Transverse colon (tissue), 3 donors: ENCODE measurements around the gene BRCC3.

Experiments used
- EP300 ChIP-seq: sonication (generic); formaldehyde crosslinking; IDR thresholded peaks from one replicate; pipeline ENCODE4 v1.6.1; 2017; ENCODE audit warnings: antibody characterized with exemption, low read depth
- TF ChIP-seq, protein P1 (sequence below), 5 experiments: fragments of 200-600 bp in 3 of 5; fragments of 450-650 bp in 2 of 5; sonication (generic) in 3 of 5; IDR thresholded peaks; 1 replicate in 2 of 5; 2 replicates in 3 of 5; pipeline ENCODE4 v1.5.1; 2016 to 2017; ENCODE audit warnings: antibody characterized with exemption in 5 of 5, inconsistent platforms in 3 of 5, mild to moderate bottlenecking in 2 of 5, moderate library complexity in 1 of 5

DNA sequence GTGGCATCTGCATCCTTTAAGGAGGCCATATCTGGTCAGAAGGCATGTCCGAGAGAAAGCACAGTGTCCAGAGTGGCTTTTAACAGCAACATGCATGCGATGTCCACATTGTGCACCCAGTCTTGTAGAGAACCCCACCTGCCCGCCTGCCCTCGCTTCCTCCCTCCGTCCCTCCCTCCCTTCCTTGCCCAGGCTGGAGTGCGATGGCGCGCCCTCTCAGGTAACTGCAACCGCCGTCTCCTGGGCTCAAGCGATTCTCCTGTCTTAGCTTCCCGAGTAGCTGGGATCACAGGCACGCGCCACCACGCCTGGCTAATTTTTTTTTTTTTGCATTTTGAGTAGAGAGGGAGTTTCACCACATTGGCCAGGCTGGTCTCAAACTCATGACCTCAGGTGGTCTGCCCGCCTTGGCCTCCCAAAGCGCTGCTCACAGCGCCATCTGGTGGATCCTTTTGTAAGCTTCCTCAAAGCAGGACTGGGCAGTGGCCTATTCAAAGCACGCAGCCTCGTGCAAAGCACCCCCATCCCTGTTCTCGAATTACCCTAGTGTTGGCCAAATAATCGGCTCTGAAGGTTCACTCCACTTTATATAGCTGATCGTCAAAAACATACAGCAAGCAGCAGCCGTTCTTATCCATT lies 15.0 kb downstream of the BRCC3 start:
- TF ChIP-seq, protein P1, sequence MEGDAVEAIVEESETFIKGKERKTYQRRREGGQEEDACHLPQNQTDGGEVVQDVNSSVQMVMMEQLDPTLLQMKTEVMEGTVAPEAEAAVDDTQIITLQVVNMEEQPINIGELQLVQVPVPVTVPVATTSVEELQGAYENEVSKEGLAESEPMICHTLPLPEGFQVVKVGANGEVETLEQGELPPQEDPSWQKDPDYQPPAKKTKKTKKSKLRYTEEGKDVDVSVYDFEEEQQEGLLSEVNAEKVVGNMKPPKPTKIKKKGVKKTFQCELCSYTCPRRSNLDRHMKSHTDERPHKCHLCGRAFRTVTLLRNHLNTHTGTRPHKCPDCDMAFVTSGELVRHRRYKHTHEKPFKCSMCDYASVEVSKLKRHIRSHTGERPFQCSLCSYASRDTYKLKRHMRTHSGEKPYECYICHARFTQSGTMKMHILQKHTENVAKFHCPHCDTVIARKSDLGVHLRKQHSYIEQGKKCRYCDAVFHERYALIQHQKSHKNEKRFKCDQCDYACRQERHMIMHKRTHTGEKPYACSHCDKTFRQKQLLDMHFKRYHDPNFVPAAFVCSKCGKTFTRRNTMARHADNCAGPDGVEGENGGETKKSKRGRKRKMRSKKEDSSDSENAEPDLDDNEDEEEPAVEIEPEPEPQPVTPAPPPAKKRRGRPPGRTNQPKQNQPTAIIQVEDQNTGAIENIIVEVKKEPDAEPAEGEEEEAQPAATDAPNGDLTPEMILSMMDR (IDR thresholded peaks at IDR 0.05): peak; percentile 40 to 52 (median 45)
- no peak for TF ChIP-seq EP300
